Hepatocyte (in vitro differentiated cells): ENCODE data around the gene AURKAIP1. TPM values are rescaled to one million over a fixed set of nuclear protein-coding genes. Genes with fewer than 3 reads are reported as not detected.

Source experiments
- DNase-seq: peaks from one replicate; pipeline ENCODE4 v3.0.0-alpha.2; 2016; ENCODE audit warnings: low spot score
- H2AFZ ChIP-seq: fragments of 200-600 bp; sonication (generic); 2 replicates; pipeline ENCODE4 v1.6.0; 2016; ENCODE audit warnings: antibody characterized with exemption, mild to moderate bottlenecking
- H3K27ac ChIP-seq: fragments of 200-600 bp; sonication (generic); 2 replicates; pipeline ENCODE4 v1.5.1; 2016; ENCODE audit warnings: mild to moderate bottlenecking
- H3K27me3 ChIP-seq: fragments of 200-600 bp; sonication (generic); 2 replicates; pipeline ENCODE4 v1.6.1; 2016
- H3K36me3 ChIP-seq: fragments of 200-600 bp; sonication (generic); replicated peaks from 2 replicates; pipeline ENCODE4 v1.5.1; 2016; ENCODE audit warnings: low read depth; ENCODE audit not compliant: insufficient read depth
- H3K4me1 ChIP-seq: fragments of 200-600 bp; sonication (generic); 2 replicates; pipeline ENCODE4 v1.5.1; 2016; ENCODE audit warnings: mild to moderate bottlenecking, moderate library complexity; ENCODE audit not compliant: insufficient read depth
- H3K4me2 ChIP-seq: fragments of 200-600 bp; sonication (generic); 2 replicates; pipeline ENCODE4 v1.6.0; 2016
- H3K4me3 ChIP-seq: fragments of 200-600 bp; sonication (generic); 2 replicates; pipeline ENCODE4 v1.5.1; 2016; ENCODE audit warnings: mild to moderate bottlenecking
- H3K79me2 ChIP-seq: fragments of 200-600 bp; sonication (generic); 2 replicates; pipeline ENCODE4 v1.6.0; 2017; ENCODE audit warnings: mild to moderate bottlenecking
- H3K9me2 ChIP-seq: fragments of 200-600 bp; sonication (generic); replicated peaks from 2 replicates; pipeline ENCODE4 v1.6.0; 2017; ENCODE audit warnings: mild to moderate bottlenecking; ENCODE audit not compliant: insufficient read depth
- H3K9me3 ChIP-seq: fragments of 200-600 bp; sonication (generic); 2 replicates; pipeline ENCODE4 v1.5.1; 2016; ENCODE audit warnings: low read depth, mild to moderate bottlenecking
- H4K20me1 ChIP-seq: fragments of 200-600 bp; sonication (generic); 2 replicates; pipeline ENCODE4 v1.6.0; 2016; ENCODE audit warnings: mild to moderate bottlenecking; ENCODE audit not compliant: insufficient read depth, poor library complexity, severe bottlenecking
- EZH2 ChIP-seq: fragments of 200-600 bp; sonication (generic); IDR thresholded peaks from 2 replicates; pipeline ENCODE4 v1.6.1; 2016; ENCODE audit warnings: antibody characterized with exemption, mild to moderate bottlenecking, borderline replicate concordance
- EZH2phosphoT487 ChIP-seq: fragments of 200-600 bp; sonication (generic); IDR thresholded peaks from one replicate; pipeline ENCODE4 v1.6.1; 2018; ENCODE audit warnings: antibody characterized with exemption, mild to moderate bottlenecking, low read depth, moderate library complexity; ENCODE audit not compliant: unreplicated experiment, severe bottlenecking
- WGBS: methylation state at CpG from one replicate; pipeline ENCODE4 v1.1.6; 2016; ENCODE audit warnings: low lambda C conversion rate; ENCODE audit errors: missing lambda C conversion rate; 5-methylcytosine and 5-hydroxymethylcytosine counted together
- polyA plus RNA-seq: library from polyadenylated mRNA; unstranded; fragments of >200 nt; fragmentation: Nextera tagmentation; extraction: Ambion mirVana; gene quantifications from 2 replicates; pipeline ENCODE4 v1.2.1, GENCODE V29; 2016
- total RNA-seq: library from RNA; depleted of rRNA; stranded (reverse); fragments of >200 nt; gene quantifications from 2 replicates; pipeline ENCODE4 v1.2.3, GENCODE V29; 2014
- TF ChIP-seq, protein P1 (sequence below): fragments of 200-600 bp; sonication (generic); IDR thresholded peaks from 2 replicates; pipeline ENCODE4 v1.5.1; 2016; ENCODE audit warnings: antibody characterized with exemption, mild to moderate bottlenecking; ENCODE audit not compliant: poor library complexity

Gene AURKAIP1
- total and polyA plus RNA-seq, 2 experiments from 2014 or later: 92.9 to 238 TPM

DNA sequence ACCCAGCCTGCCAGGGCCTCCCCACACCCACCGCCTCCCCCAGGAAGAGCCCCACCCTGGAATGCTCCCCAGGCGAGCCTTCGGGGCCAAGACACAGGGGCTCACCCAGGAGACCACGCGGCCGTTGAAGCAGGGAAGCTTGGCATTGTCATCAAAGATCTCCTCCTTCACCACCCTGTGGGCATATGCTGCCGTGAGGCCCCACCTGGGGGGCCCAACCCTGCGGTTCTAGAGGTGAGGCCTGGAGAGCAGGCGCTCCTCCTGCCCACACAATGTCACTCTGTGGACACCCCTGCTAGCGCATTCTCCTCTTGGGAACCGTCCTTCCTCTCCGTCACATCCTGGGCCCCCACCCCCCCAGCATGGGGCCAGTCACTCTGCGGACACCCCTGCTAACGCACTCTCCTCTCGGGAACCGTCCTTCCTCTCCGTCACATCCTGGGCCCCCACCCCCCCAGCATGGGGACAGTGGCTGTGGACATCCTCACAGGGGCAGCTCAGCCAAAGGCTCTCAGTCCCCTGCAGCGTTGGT lies 32.4 kb downstream of the AURKAIP1 start:
- Histone ChIP-seq H2AFZ (no peak overlapping the region), H3K9me3 (no peaks in the 10 kb centered on the region), H3K27ac (no peak overlapping the region), H3K79me2 (peaks cover 50% of the 10 kb centered on the region), H3K4me1 (peaks cover 32% of the 10 kb centered on the region), H3K4me3 (no peak overlapping the region), H3K27me3 (no peaks in the 10 kb centered on the region), H3K9me2 (no peaks in the 10 kb centered on the region), H4K20me1 (peaks cover 38% of the 10 kb centered on the region), H3K36me3 (no peaks in the 10 kb centered on the region), H3K4me2 (no peak overlapping the region)
- DNase-seq: no peak
- TF ChIP-seq EZH2: no peak
- TF ChIP-seq, protein P1, sequence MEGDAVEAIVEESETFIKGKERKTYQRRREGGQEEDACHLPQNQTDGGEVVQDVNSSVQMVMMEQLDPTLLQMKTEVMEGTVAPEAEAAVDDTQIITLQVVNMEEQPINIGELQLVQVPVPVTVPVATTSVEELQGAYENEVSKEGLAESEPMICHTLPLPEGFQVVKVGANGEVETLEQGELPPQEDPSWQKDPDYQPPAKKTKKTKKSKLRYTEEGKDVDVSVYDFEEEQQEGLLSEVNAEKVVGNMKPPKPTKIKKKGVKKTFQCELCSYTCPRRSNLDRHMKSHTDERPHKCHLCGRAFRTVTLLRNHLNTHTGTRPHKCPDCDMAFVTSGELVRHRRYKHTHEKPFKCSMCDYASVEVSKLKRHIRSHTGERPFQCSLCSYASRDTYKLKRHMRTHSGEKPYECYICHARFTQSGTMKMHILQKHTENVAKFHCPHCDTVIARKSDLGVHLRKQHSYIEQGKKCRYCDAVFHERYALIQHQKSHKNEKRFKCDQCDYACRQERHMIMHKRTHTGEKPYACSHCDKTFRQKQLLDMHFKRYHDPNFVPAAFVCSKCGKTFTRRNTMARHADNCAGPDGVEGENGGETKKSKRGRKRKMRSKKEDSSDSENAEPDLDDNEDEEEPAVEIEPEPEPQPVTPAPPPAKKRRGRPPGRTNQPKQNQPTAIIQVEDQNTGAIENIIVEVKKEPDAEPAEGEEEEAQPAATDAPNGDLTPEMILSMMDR: no peak
- no peak for TF ChIP-seq EZH2phosphoT487
- WGBS: 95% methylated on average over 12 of the region's 18 CpGs

GRCh38 chr1:1342061-1342562 lies 32.9 kb downstream of the AURKAIP1 start:
- H4K20me1 ChIP-seq: peaks cover 32% of the 10 kb centered on the region
- H3K9me2 ChIP-seq: no peaks in the 10 kb centered on the region
- no peak overlapping the region for H3K4me3 ChIP-seq
- no peak overlapping the region for H3K27ac ChIP-seq
- H3K36me3 ChIP-seq: no peaks in the 10 kb centered on the region
- TF ChIP-seq, protein P1: no peak
- TF ChIP-seq EZH2 (no peak), EZH2phosphoT487 (no peak)
- 95% methylated on average over 27 of the region's 28 CpGs for WGBS
- H3K79me2 ChIP-seq: peaks cover 45% of the 10 kb centered on the region
- H3K9me3 ChIP-seq: no peaks in the 10 kb centered on the region
- no peak overlapping the region for H2AFZ ChIP-seq
- peaks cover 26% of the 10 kb centered on the region for H3K4me1 ChIP-seq
- H3K27me3 ChIP-seq: no peaks in the 10 kb centered on the region
- no peak overlapping the region for H3K4me2 ChIP-seq
- no peak for DNase-seq

DNA sequence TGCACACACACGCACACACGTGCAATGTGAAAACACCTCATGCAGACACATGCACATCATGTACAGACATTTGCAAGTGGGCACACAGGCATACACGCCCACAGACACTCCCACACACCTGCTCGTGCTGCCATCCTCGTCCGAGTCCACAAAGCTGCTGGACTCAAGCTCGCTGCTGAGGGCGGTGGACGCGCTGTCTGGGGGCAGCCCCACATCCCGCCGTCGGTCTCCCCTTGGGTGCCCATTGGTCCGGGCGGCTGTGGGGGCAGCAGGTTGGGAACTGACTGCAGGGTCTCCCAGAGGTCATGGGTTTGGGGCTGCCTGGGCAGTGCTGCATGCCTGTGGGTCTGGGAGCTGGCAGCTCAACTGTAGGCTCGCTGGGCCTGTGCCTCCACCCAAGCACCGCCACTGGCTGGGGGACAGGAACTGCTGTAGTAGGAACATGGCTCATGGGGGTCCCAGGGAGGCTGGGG lies 33.4 kb downstream of the AURKAIP1 start:
- no peak for DNase-seq
- Histone ChIP-seq H3K9me3 (no peaks in the 10 kb centered on the region), H3K4me1 (peaks cover 22% of the 10 kb centered on the region), H3K4me2 (no peak overlapping the region), H3K27me3 (no peaks in the 10 kb centered on the region), H3K9me2 (no peaks in the 10 kb centered on the region), H3K79me2 (peaks cover 40% of the 10 kb centered on the region), H3K4me3 (no peak overlapping the region), H3K36me3 (no peaks in the 10 kb centered on the region), H4K20me1 (peaks cover 29% of the 10 kb centered on the region), H2AFZ (no peak overlapping the region), H3K27ac (no peak overlapping the region)
- TF ChIP-seq EZH2phosphoT487: no peak
- TF ChIP-seq, protein P1: no peak
- no peak for TF ChIP-seq EZH2
- over 99% methylated on average over 16 of the region's 17 CpGs for WGBS
